ENCODE measurements around the gene SLC43A2. TPM values are rescaled to one million over a fixed set of nuclear protein-coding genes. Genes with fewer than 3 reads are reported as not detected.

The SLC43A2 gene
- total and polyA plus RNA-seq, 4 donors: 0.63 to 7.9 (median 4.7) TPM

GRCh38 chr17:1592751-1593629 is 35.6 kb downstream of the SLC43A2 start:
- peaks cover 0 to 4% (median 0%) of the 10 kb centered on the region in 4 donors for H3K4me1 ChIP-seq (ENCODE audit: control insufficient read depth in 4 of 4, insufficient read depth in 4 of 4, low read length in 3 of 4)
- H3K9ac ChIP-seq (ENCODE audit: low read depth in 1 of 2, low read length in 2 of 2): no peak overlapping the region
- no peak overlapping the region for H3K4me3 ChIP-seq (ENCODE audit: low read depth in 1 of 3, low read length in 3 of 3)
- H3K27ac ChIP-seq (ENCODE audit: low read depth in 1 of 2, low read length in 2 of 2): no peak overlapping the region
- H3K9me3 ChIP-seq (ENCODE audit: control insufficient read depth in 4 of 4, low read length in 3 of 4): no peaks in the 10 kb centered on the region
- DNase-seq (ENCODE audit: low spot score): no peak
- no peaks in the 10 kb centered on the region for H3K27me3 ChIP-seq (ENCODE audit: control insufficient read depth in 4 of 4, insufficient read depth in 4 of 4, low read length in 3 of 4)
- WGBS: 84% methylated on average over 25 of the region's 25 CpGs
- H3K36me3 ChIP-seq (ENCODE audit: control insufficient read depth in 4 of 4, insufficient read depth in 3 of 4, low read depth in 1 of 4, low read length in 3 of 4): no peaks in the 10 kb centered on the region
- no peak for TF ChIP-seq CTCF (IDR thresholded peaks at IDR 0.05; ENCODE audit: low read depth, low read length, missing input control)
- TF ChIP-seq ZBTB33 (IDR thresholded peaks at IDR 0.05): no peak
- TF ChIP-seq FOXA2 (IDR thresholded peaks at IDR 0.05): no peak
- TF ChIP-seq RXRA (IDR thresholded peaks at IDR 0.05): no peak
- no peak for TF ChIP-seq HNF4G (IDR thresholded peaks at IDR 0.05)
- TF ChIP-seq NR2F2 (IDR thresholded peaks at IDR 0.05): no peak
- no peak for TF ChIP-seq EGR1 (IDR thresholded peaks at IDR 0.05; ENCODE audit: low read depth in 2 of 2)
- no peak for TF ChIP-seq SP1 (IDR thresholded peaks at IDR 0.05)
- no peak for TF ChIP-seq RAD21 (IDR thresholded peaks at IDR 0.05)
- TF ChIP-seq TAF1 (conservative IDR thresholded peaks at IDR 0.05): no peak
- no peak for TF ChIP-seq JUND (IDR thresholded peaks at IDR 0.05)
- TF ChIP-seq YY1 (IDR thresholded peaks at IDR 0.05): no peak
- TF ChIP-seq GABPA (IDR thresholded peaks at IDR 0.05 in 1 of 2, conservative IDR thresholded peaks at IDR 0.05 in 1 of 2): no peak
- TF ChIP-seq MAX (IDR thresholded peaks at IDR 0.05): no peak
- no peak for TF ChIP-seq FOXA1 (IDR thresholded peaks at IDR 0.05)

GRCh38 chr17:1591474-1592090 is 37.1 kb downstream of the SLC43A2 start:
- Histone ChIP-seq H3K27ac (ENCODE audit: low read depth in 1 of 2, low read length in 2 of 2) (no peak overlapping the region), H3K9ac (ENCODE audit: low read depth in 1 of 2, low read length in 2 of 2) (no peak overlapping the region), H3K4me1 (ENCODE audit: control insufficient read depth in 4 of 4, insufficient read depth in 4 of 4, low read length in 3 of 4) (peaks cover 0 to 4% (median 0%) of the 10 kb centered on the region in 4 donors), H3K4me3 (ENCODE audit: low read depth in 1 of 3, low read length in 3 of 3) (no peak overlapping the region), H3K36me3 (ENCODE audit: control insufficient read depth in 4 of 4, insufficient read depth in 3 of 4, low read depth in 1 of 4, low read length in 3 of 4) (no peaks in the 10 kb centered on the region), H3K9me3 (ENCODE audit: control insufficient read depth in 4 of 4, low read length in 3 of 4) (no peaks in the 10 kb centered on the region), H3K27me3 (ENCODE audit: control insufficient read depth in 4 of 4, insufficient read depth in 4 of 4, low read length in 3 of 4) (no peaks in the 10 kb centered on the region)
- WGBS: 92% methylated on average over 40 of the region's 40 CpGs
- no peak for DNase-seq (ENCODE audit: low spot score)
- TF ChIP-seq HNF4G (IDR thresholded peaks at IDR 0.05): no peak
- no peak for TF ChIP-seq SP1 (IDR thresholded peaks at IDR 0.05)
- TF ChIP-seq MAX (IDR thresholded peaks at IDR 0.05): no peak

Data from liver (tissue), 9 donors.